CD1c-positive myeloid dendritic cell (primary cell): ENCODE data around the gene ST6GALNAC5.

Experiments
- DNase-seq: peaks from one replicate; pipeline ENCODE4 v3.0.0-alpha.2; 2016; ENCODE audit errors: extremely low spot score

The ST6GALNAC5 gene

DNA sequence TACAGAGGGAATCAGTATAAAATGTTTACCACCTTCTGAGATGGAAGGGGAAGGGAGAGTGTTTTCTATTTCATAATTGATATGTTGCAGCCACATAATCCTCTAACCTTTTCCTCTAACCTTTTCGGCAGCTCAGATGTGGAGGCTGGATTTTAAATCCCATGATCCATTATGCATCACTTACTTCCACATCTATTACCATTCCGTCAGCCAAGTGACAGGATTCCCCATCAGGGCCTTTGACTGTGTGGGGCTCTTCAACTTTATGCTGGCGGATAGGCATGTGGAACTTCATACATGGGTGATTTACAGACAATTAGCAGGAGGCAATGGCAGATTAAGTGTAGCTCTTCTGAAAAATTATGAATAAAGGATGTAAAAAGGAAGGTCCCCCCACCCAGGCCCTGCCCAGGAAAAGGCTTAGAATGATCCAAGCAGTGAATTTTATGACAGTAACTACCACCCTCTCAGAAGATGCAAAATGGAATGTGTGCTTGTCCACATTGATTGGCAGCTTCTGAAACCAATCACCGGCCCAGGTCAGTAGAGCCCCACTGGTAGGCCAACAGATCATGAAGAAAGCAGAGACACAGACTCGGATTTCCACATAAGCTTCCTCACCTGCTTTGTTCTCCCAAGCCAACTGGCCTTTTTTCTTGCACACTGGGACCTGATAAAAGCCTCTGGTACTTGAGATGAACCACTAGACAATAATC is 147.0 kb downstream of the ST6GALNAC5 start:
- DNase-seq: no peak

DNA sequence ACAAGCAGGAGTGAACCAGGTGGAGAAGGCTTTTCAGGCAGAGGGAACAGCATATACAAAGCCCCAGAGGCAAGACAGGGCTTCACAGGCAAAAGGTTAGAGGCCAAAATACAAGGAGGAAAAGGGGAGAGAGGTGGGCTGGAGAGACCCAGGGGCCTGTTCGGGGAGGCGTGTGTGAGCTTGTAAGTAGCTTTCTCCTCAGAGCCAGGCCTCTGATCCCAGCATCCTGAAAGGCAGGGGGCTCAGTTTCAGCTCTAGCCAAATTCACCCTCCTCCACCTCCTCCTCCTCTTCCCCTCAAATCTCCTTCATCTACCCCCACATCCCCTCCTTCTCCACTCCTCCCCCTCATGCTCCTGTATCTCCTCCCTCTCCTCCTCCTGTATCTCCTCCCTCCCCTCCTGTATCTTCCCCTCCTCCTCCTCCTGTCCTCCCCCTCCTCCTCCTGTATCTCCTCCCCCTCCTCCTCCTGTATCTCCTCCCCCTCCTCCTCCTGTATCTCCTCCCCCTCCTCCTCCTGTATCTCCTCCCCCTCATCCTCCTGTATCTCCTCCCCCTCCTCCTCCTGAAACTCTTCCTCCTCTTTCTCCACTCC is 148.6 kb downstream of the ST6GALNAC5 start:
- no peak for DNase-seq

DNA sequence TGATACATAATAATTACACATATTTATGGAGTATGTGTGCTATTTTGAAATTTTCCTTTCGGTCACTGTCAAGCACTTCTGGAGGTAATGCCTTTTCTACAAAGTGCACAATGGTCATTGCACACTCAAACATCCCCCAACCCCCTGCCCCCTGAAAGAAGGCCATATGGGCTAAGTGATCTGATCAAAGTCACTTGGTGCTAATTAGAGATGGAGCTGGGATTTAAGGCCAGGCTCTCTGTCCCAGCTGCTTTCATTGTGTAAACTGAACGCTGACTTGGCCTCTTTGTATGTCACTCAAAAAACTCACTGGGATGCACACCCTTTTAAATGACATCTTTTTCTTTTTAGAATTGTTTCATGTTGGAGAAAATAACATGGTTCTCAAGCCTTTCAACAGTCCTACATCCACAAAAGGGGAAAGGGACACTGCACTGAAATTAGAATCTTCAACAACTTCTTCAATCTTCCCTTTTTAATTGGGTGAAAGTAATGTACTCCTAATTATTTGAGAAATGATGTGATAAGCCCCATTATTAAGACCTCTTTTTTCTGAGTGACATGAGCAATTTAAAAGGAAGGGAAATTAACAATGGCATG is 149.2 kb downstream of the ST6GALNAC5 start:
- DNase-seq: no peak

DNA sequence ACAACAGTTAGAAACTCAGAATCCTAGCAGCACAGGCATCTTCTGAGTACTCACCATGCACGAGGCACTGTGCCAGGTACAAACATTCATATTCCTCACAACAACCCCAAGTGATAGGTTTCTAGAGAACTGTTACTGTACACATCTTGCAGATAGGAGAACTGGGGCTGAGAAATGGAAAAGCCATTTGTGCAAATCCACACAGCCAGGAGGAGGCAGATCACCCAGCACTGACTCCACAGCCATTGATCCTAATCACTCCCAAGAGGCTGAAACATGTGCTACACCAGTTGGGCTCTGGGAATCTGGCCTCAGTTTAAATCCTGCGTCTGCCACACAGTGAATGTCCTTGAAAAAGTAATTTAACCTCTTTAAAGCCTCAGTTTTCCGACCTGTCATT is 151.0 kb downstream of the ST6GALNAC5 start:
- no peak for DNase-seq

DNA sequence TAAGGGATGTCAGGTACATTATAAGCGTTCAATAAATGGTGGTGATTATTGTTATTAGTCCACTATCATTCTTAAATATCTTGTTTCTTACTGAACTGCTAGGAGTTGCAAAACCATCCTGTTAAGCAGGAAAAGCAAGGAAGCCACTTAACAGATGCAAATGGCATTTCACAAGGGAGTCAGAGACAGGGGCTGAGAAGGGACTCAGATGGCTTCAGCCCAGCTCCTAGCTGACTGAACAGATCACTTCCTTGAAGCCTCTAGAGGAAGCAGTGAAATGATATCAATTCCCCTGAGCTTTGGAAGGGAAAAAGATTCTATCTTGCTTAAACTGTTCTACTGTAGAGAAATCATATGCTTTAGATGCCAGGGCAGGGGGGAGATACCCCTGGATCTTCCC is 151.5 kb downstream of the ST6GALNAC5 start:
- no peak for DNase-seq

DNA sequence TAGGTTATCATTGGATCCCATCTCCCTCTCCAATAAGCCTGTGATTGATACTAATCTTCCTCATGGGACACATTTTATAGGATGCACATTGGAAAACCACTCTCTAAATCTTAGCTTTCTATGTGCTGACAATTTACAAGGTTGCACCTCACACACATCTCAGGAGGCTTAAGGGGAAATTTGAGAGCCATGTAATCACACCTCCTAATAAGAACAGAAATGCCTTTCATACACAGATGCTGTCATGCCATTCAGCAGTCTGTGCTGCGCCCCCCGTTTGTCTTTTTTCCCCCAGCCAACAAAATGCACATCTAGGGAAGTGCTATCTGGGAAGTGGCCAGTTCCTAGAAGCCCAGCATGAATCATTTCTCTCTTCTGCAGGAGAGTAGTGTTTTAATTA is 154.5 kb downstream of the ST6GALNAC5 start:
- no peak for DNase-seq

DNA sequence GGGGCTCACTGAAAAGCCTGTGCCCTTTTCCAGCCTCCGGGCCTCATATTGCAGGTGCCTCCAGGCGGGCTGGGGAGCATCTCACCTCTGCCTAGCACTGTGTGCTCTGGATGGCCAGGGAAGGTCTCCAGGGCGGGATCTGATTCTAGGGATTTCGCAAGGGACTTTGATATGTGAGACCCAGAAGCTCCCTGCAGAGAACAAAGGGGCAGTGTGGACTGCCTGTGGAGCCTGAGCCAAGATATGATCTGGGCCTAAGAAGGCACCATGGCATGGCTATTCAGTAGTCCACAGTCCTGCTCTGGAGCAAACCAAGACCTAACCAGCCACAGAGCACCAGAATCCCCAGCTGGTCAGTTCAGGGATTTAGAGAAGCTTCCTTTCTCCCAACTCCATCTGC is 157.2 kb downstream of the ST6GALNAC5 start:
- DNase-seq: no peak

DNA sequence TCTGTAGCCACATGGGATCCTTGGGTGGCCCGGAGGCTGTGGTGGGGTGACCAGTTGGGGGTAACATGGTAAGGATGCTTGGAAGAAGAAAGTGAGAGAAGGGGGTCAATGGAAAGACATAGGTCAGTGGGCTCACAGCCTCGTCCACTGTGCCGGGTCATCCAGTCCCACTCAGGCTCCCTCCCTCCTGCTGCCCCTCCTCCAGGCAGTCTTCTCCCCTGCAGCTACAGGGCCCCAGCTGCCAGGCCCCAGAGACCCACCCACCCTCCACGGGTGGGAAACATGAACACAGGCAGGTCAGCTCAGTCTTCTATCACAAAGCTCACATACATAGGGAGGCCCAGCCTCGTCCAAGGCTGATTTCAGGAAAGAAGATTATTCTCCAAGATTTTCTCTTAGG is 158.3 kb downstream of the ST6GALNAC5 start:
- no peak for DNase-seq

DNA sequence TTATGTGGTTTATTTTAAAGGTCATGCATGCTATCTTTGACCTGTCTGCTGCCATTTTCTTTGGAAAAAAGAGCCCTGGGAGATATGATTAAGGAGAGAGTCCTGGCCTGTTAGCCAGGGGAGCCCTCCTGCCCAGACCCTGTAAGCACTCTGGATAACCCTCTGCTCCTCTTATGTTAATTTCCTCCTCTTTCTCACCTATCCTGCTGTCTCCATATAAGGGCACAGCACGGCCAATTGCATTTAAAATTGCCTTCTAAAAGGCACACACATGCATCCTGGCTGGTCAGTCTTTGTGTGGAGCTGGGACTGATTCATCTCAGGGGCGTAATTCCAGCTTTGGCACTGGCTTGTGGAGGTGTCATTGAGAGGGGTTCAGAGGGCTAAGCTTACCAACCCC is 158.9 kb downstream of the ST6GALNAC5 start:
- no peak for DNase-seq

DNA sequence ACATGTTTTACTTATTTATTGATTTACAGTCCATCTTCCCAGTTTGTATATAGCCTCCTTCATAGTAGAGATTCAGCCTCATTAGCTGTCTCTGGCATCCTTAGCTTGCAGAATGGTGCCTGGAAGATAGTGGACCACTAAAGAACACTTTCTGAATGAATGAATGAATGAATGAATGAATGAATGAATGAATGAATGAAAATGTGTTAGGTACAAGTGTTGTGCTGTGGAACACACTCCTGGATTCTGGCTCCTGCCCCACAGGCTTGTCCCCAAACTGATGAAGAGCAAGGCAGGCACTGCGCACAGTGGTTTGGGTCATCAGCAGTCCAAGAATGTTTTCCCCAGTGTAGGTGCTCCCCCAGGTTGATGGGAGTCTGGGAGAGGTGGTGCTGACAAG is 159.4 kb downstream of the ST6GALNAC5 start:
- DNase-seq: no peak

DNA sequence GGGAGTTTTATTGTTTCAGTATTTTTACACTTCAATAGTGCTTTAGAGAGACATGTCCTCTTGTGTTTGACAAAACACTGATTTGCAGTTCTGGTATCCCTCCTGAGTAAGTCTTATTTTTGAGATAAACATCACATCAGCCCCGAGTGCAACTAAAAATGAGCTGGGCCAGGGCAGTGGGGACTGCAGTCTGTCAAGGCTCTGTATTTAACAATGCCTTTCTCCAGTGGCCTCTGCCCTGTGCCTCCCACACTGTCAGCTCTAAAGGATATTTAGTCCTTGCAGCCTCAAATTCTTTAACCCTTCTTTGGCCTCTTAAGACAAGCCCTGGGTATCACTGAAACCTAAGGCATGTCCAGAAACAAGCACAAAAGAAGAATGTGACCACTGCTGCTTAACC is 160.6 kb downstream of the ST6GALNAC5 start:
- no peak for DNase-seq

DNA sequence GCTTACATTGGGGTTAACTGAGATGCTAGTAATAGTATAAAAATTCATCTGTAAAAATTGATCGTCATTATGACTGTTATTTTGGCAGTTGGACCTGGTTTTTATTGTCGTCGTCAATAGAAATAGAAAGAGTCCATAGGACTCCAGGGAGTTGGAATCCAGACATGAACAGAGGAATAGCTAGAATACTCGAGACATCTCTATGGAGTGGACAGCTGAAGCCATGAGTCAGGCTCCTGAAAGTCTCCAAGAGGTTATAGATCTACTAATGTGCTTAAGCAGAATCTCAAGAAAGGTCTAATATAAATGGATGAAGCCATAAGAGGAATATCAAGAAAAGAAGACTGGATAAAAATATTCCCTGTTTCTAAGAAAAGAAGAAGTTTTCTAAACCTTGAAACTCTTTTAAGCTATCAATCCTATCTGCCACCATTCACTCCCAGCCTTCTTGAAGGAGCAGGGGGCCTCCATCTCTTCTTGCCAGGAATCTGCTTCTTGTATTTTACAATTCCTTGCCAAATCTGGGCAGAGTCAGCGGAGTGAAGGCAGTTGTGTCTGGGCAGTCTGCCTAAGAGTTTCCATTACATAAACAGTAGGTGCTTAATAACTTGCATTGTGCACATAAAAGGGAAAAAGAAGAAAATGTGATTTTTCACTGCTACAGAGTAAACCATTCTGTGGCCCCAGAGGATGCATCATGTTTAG is 163.3 kb downstream of the ST6GALNAC5 start:
- no peak for DNase-seq

DNA sequence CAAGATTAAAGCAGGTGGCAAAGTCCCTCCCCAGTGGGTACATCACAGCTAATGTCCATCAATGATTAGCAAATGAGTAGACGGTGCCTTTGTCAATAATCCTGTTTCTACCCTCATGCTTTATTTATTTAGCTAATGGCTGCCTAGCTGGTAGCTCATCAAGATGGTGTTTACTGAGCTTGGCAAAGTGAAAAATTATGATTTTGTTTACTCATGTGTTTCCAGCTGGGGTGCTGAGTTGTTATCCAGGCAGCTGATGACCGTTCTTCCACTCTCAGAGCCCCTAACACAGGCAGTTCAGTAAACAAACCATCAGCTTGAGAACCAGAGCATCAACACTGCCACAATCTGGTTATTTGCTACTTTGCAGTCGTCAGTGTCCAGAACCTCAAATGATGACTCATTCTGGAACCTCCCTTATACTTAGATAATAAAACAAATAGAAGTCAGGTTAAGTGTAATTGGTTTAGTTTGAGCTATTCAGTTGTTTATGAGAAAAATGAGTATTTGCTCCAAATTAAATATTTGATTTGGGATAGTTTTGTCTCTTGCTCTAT is 163.9 kb downstream of the ST6GALNAC5 start:
- DNase-seq: no peak

DNA sequence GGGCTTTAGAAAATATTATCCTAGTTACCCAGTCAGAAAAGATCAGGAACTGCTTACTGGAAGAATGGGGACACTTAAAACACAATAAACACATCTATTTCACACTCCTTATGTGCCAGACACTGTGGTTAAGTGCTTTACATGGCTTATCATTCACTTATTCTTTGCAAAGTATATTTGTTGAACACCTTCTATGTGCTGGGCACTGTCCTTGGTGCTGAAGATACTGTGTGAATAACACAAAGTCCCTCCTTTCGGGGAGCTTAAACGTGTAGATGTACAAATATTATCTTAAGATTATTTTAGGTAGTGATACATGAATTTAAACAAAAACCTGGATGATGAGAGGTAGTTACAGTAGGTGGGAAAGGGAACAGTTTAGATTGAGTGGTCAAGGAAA is 169.3 kb downstream of the ST6GALNAC5 start:
- no peak for DNase-seq

DNA sequence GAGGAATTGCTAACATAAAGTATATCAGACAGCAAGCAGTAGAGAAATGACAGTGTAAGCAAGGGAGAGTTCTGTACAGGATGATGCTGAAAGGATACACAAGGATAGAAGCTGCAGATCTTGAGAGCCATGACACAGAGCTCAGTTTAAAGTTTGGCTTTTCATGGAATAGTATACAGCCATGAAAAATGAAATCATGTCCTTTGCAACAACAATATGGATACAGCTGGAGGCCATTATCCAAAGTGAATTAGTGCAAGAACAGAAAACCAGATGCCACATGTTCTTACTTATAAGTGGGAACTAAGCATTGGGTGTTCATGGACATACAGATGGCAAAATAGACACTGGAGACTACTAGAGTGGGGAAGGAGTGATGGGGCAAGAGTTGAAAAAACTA is 169.8 kb downstream of the ST6GALNAC5 start:
- DNase-seq: no peak

DNA sequence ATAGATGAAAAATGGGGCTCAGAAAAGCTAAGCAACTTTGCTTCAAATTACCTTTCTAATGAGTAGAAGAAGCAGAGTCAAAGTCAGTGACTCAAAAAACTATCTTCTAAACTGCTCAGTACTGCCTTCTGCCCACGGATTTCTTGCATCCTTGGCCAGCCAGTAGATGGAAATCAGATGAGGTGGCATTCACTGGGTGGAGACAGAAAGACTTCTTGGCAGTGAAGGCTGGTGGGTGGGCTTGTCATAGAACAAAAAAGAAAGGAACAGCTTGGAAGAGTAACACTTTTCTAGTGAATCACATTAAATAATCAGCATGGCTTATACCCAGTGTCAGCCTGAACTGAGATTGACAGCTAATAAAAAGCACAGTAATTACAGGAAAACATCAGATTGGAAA is 170.7 kb downstream of the ST6GALNAC5 start:
- DNase-seq: no peak

DNA sequence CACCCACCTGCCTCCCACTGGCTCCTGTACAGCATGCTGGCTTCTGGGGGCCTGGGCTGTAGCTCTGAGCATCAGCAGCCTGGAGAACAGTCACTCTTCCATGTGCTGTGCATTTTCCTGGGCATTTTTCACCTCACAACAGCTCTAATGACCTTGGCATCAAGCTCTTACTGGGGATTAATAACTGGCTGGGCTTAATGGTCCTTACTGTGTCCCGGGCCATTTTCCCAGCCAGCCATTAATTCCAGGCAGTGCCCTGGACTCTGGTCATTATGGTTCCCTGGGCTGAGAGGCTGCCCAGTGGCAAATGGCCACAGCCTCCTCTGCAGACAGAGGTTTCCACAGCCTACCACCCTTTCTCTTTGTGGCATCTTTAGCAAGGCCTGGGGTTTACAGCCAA is 171.8 kb downstream of the ST6GALNAC5 start:
- no peak for DNase-seq

DNA sequence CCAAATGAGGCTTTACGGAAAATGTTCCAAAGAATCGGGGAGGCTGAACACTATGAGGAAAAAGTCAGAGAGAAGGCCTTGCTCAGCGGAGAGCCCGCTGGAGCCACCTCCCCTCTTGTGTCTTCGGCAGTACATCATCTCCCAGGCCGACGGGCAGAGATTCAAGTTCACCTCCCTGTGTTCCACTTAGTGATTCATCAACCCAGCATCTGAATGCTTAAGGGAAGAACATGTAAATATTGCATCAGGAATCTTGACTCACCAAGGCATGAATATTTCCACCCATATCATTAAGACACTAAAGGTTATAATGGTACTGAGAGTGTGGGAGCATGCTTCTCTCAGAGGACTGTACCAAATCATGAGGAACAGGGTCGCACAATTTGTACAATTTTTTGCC is 172.5 kb downstream of the ST6GALNAC5 start:
- no peak for DNase-seq

DNA sequence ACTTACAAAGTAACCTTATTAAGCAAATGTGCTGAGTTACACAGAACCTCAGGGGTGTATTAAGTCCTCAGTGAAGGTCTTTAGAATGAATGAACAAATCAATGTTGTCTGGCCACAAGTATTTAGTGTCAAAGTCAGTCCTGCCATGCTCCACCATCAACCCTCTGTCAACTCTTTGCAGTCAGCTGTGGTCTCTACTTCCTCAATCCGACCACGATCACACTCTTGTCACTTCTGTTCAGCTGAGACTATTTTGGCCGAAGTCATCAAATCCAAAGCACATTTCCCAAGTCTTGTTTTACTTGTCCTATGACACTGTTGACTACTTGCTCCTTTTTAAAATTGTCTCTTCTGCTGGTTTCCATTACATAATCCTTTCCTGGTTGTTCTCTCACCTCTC is 173.5 kb downstream of the ST6GALNAC5 start:
- DNase-seq: no peak

DNA sequence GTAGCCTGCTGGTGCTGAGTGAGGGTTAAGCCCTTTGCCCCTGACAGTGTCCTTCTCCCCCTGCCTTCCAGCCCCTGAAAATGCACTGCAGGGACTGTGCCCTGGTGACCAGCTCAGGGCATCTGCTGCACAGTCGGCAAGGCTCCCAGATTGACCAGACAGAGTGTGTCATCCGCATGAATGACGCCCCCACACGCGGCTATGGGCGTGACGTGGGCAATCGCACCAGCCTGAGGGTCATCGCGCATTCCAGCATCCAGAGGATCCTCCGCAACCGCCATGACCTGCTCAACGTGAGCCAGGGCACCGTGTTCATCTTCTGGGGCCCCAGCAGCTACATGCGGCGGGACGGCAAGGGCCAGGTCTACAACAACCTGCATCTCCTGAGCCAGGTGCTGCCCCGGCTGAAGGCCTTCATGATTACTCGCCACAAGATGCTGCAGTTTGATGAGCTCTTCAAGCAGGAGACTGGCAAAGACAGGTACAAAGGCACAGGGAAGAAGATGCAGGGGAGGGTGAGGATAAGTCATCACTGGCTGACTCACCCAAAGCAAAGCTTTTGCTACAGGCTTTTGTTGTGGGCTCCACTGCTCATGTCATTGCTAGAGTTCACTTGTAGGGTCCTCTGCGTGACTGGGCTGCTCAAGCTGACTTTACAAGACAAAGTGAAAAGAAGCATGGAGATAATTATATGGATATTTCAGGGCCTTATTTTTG is 177.0 kb downstream of the ST6GALNAC5 start:
- DNase-seq: no peak

DNA sequence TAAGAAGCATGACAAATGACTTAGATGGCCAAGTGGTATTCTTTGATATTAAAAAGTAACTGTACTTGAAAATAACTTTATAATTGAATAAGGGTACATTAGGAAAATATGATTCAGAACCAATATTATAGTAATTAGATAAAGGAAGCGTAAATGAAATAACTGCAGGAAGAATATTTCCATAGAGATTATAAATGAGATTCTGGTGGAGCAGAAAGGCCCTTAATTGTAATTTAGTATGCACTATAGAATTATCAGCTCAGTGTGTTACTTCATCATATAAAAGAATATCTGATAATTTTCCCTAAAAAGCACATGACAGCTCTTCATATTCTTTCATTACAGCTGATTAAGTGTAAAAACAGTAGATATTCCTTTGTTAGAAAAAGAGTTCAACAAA is 180.3 kb downstream of the ST6GALNAC5 start:
- DNase-seq: no peak
